Activated CD4-positive, alpha-beta T cell treated with anti-CD3 and anti-CD28 coated beads, Interleukin-2, Interleukin-4, amounts not matched to agents 100 ng/mL and 50 ng/mL, durations not matched to agents 16 hours and 8 hours (primary cell): ENCODE measurements around the gene NR3C2.

Experiments
- DNase-seq: peaks from one replicate; pipeline ENCODE4 v3.0.0-alpha.2; 2020; ENCODE audit warnings: low spot score

The NR3C2 gene

GRCh38 chr4:148077581-148077980 is 364.6 kb downstream of the NR3C2 start:
- DNase-seq = no peak

GRCh38 chr4:148076964-148077363 is 365.2 kb downstream of the NR3C2 start:
- DNase-seq = no peak

- no peak for DNase-seq
These were observed 366.8 kb downstream of the NR3C2 start for GRCh38 chr4:148075438-148075837.

GRCh38 chr4:148074462-148074861 is 367.8 kb downstream of the NR3C2 start:
- no peak for DNase-seq

- DNase-seq = no peak
These were observed 368.9 kb downstream of the NR3C2 start for GRCh38 chr4:148073349-148073748.

- DNase-seq = no peak
These were observed 369.4 kb downstream of the NR3C2 start for GRCh38 chr4:148072789-148073188.

- DNase-seq = no peak
These were observed 371.2 kb downstream of the NR3C2 start for GRCh38 chr4:148071009-148071408.

GRCh38 chr4:148069895-148070178 is 372.4 kb downstream of the NR3C2 start:
- DNase-seq = no peak

- DNase-seq = no peak
These were observed 372.9 kb downstream of the NR3C2 start for GRCh38 chr4:148069086-148069894.

GRCh38 chr4:148068065-148068911 is 373.9 kb downstream of the NR3C2 start:
- no peak for DNase-seq

GRCh38 chr4:148067301-148067916 is 374.8 kb downstream of the NR3C2 start:
- DNase-seq = no peak

- DNase-seq = no peak
These were observed 377.1 kb downstream of the NR3C2 start for GRCh38 chr4:148065075-148065474.

- DNase-seq = no peak
These were observed 377.8 kb downstream of the NR3C2 start for GRCh38 chr4:148064451-148064850.

- DNase-seq = no peak
These were observed 379.8 kb downstream of the NR3C2 start for GRCh38 chr4:148062301-148062950.

GRCh38 chr4:148061795-148062194 is 380.4 kb downstream of the NR3C2 start:
- no peak for DNase-seq

- no peak for DNase-seq
These were observed 381.1 kb downstream of the NR3C2 start for GRCh38 chr4:148061141-148061481.

GRCh38 chr4:148060264-148061140 is 381.7 kb downstream of the NR3C2 start:
- DNase-seq = peak; percentile 6

- no peak for DNase-seq
These were observed 382.5 kb downstream of the NR3C2 start for GRCh38 chr4:148059617-148060180.

- no peak for DNase-seq
These were observed 384.0 kb downstream of the NR3C2 start for GRCh38 chr4:148057984-148058859.

GRCh38 chr4:148057516-148057915 is 384.7 kb downstream of the NR3C2 start:
- no peak for DNase-seq
